Ecto neural progenitor cell (in vitro differentiated cells): ENCODE measurements around the gene TMEM44.
"Not testable (repeated sequence)": the region's sequence is repeated elsewhere in the genome, so short reads cannot be mapped to it uniquely, and the experiment has no call there.

Experiments used
- DNase-seq: peaks from one replicate; pipeline ENCODE4 v3.0.0-alpha.2; 2018; ENCODE audit warnings: low spot score

The TMEM44 gene

DNA sequence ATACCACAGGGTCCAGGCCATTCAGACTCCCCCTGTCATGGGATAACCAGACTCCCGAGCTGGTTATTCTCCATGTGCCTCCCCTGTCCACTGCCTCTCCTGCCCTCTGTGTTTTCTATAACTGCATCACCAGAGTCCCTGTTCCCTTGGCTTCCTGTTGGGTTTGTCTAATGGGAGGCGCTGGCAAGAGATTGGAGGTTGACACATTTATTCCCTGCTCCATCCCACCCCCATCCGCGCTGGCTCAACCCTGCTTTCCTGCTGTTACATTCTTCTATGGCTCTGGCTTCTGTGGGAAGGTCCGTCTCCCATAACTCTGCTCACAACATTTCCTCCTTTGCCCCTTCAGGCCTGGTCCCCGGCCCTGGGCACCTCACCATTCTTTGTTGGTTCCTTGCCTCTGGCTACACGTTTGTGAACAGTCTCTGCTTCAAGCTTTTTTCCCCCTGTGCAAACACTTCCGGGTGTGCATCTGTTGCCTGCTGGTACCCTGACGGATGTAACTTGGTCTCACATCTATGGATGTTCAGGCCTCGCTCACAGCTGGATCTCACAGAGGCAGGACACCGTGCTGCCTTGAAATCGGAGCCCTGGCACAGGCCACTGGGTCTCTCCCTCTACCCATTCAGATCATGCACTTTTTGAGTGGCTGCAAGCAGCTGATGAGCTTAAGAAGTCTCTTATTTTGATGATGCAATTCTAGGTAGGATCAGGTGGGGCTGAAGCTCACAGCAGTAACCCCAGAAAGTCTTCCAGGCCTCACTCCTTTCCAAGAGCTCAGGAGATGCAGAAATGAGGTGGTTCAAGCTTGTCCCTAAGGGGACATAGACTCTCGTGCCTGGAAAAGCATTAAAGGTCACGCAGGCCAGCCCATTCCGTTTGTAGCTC lies 77.8 kb downstream of the TMEM44 start:
- DNase-seq, result no peak

- no peak for DNase-seq
Observed at GRCh38 chr3:194554473-194555123, 78.6 kb downstream of the TMEM44 start.

GRCh38 chr3:194552327-194552949 lies 80.8 kb downstream of the TMEM44 start:
- no peak for DNase-seq

GRCh38 chr3:194549853-194550252 lies 83.4 kb downstream of the TMEM44 start:
- DNase-seq, result no peak

GRCh38 chr3:194548346-194549321 lies 84.6 kb downstream of the TMEM44 start:
- no peak for DNase-seq

- no peak for DNase-seq
Observed at GRCh38 chr3:194547042-194547441, 86.2 kb downstream of the TMEM44 start.

- DNase-seq, result not testable (repeated sequence)
Observed at GRCh38 chr3:194545538-194545937, 87.7 kb downstream of the TMEM44 start.

DNA sequence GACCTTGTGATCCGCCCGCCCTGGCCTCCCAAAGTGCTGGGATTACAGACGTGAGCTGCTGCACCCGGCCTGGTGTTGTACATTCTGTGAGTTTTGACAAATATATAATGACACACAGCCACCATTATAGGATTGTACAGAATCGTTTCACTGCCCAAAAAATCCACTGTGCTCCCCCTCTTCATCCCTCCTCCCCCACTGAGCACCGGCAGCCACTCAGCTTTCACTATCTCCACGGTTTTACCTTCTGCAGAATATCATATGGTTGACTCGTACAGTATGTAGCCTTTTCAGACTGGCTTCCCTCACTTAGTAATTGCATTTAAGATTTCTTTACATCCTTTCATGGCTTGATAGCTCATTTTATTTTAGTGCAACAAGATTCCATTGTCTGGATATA lies 89.7 kb downstream of the TMEM44 start:
- DNase-seq, result no peak

DNA sequence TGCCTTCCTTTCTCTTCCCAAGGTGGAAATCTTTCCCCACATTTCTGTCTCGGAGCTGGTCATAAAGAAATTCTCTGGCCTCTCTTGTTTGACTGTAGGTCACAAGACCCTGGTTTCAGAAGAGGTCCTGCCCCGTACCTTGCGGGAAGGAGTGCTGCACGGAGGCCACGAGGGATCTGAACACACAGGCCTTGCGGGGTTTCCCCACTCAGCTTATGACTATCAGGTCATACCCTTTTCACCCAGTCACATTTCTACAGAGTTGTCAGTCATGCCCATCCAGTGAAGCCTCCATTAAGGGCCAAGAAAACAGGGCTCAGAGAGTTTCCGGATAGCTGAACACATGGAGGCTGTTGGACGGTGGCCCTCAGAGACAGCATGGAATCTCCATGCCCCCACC lies 91.7 kb downstream of the TMEM44 start:
- no peak for DNase-seq

DNA sequence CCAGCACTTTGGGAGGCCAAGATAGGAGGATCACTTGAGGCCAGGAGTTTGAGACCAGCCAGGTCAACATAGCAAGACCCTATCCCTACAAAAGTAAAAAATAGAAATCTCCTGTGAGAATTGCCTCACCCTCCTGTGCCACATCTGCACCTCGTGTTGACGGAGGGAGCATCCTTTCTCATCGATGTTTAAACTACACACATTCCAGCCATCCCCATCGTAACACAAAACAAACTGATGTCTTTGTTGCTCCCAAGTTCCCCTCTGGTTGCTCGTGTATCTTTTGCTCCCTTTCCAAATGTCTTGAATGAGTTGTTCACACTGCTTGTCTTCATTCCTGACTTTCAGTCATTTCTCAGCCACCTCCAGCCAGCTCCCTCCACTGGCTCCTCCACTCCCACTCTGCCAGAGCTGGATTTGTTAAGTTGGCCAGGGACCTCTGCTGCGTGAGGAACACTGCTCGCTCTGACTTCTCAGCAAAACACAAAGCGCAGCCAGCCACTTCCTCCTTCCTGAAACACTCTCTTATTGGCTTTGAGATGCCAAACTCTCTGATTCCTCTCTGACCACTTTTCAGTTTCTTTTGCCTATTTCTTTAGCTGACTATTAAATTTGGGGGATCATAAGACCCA lies 92.8 kb downstream of the TMEM44 start:
- DNase-seq, result no peak

DNA sequence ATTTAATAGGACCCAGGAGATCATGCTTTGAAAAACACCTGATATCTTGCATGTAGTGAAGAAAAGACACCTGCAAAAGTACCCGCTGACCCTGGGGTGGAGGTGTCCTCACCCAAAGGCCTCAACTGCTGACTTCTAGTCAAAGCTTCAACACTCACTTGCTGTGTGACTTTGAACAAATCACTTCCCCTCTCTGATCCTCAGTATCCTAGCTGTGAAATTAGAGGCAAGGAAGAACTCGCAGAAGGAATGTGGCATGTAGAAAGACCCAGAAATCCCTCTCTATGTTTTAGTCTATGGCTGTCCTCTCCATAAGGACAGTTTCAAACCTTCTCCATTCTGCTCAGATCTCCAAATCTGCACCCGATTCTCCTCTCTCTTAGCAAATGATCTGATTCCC lies 93.7 kb downstream of the TMEM44 start:
- DNase-seq, result no peak

DNA sequence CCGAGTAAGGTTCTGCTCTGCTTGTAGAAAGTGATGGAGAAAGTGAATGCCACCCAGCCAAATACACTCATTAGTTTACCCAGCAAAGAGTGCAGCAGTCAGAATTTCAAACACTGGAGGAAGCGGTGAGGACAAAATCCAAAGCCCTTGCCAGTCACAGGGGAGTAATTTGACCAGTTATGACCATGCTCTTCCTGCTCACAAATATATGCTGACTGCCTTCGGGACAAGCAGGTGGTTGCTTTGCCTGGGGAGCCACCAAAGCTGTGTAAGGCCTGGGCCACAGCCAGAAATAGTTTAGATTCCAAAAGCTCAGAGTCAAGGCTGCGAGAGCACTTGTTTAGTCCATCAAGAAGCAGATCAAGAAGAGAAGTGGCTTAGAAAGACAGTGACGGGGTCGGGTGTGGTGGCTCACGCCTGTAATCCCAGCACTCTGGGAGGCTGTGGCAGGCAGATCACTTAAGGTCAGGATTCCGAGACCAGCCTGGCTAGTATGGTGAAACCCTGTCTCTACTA lies 95.4 kb downstream of the TMEM44 start:
- no peak for DNase-seq
